KOPT-K1 (cell line): ENCODE data around the gene SAMD1.
"Not testable (repeated sequence)": the region's sequence is repeated elsewhere in the genome, so short reads cannot be mapped to it uniquely, and the experiment has no call there.

Experiments
- H3K27ac ChIP-seq: fragments of 200-600 bp; sonication (generic); 2 replicates; pipeline ENCODE4 v1.5.1; 2016; ENCODE audit warnings: antibody characterized with exemption, mild to moderate bottlenecking, low read depth, low read length; ENCODE audit not compliant: poor library complexity, severe bottlenecking
- H3K36me3 ChIP-seq: fragments of 200-600 bp; sonication (generic); 2 replicates; pipeline ENCODE4 v1.5.1; 2017; ENCODE audit warnings: antibody characterized with exemption, mild to moderate bottlenecking, low read length, moderate library complexity; ENCODE audit not compliant: insufficient read depth
- H3K9me3 ChIP-seq: fragments of 200-600 bp; sonication (generic); 2 replicates; pipeline ENCODE4 v1.5.1; 2017; ENCODE audit warnings: antibody characterized with exemption, low read length, mild to moderate bottlenecking; ENCODE audit not compliant: insufficient read depth, poor library complexity, severe bottlenecking

The SAMD1 gene

DNA sequence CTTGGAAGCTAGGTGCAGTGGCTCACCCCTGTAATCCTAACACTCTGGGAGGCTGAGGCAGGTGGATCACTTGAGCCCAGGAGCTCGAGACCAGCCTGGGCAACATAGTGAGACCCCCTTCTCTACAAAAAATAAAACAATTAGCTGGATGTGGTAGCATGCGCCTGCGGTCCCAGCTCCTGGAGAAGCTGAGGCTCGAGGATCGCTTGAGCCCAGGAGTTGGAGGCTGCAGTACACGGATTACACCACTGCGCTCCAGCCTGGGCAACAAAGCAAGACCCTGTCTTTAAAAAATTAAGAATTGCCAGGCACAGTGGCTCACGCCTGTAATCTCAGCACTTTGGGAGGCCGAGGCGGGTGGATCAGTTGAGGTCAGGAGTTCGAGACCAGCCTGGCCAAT, 39.6 kb downstream of the SAMD1 start:
- H3K9me3 ChIP-seq, H3K27ac ChIP-seq: not testable (repeated sequence)
- peaks cover 53% of the 10 kb centered on the region for H3K36me3 ChIP-seq

DNA sequence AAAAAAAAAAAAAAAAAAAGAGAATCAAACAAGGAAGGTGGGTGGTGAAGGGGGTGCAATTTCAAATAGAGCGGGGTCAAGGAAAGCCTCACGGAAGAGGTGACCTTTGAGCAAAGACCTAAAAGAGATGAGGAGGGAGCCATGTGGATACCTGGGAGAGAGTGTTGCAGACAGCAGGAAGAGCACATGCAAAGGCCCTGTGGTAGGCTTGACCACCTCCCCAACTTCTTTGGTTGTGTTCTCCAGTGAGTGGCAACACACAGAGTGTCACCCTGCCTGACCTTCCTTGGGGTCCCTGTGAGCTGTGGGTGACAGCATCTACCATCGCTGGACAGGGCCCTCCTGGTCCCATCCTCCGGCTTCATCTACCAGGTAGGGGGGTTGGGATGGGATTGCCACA, 40.0 kb downstream of the SAMD1 start:
- Histone ChIP-seq H3K36me3 (peaks cover 54% of the 10 kb centered on the region), H3K9me3 (peaks cover 4% of the 10 kb centered on the region), H3K27ac (no peak overlapping the region)

DNA sequence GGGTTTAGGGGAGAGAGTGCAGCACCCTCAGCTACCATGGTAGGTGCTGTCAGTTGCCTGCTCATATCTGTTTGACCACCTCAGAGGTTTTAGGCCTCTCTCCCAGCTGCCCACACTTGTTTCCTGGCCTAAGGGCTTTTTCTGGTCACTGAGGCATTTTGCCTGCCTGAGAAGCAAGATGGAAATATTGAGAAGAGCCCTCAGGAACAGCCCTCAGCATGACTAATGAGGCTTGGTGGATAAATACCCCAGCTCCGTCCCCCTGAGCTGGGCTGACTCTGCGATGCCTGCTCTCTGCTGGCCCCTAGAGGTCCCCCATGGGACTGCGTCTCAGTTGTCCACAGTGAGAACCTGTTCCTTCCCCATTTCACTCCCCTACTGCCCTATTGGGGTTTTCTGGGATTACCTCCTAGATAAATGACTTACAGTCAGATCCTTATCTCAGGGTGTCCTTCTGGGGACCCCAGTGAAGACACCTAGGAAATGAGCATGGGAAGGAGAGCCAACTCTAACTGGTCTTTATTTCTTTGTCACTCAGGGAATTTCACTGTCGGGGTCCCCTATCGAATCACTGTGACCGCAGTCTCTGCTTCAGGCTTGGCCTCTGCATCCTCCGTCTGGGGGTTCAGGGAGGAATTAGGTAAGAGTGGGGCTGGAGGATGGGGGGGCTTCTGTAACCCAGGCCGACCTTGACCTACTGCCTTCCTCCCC, 42.0 kb downstream of the SAMD1 start:
- H3K36me3 ChIP-seq, result peaks cover 54% of the 10 kb centered on the region

DNA sequence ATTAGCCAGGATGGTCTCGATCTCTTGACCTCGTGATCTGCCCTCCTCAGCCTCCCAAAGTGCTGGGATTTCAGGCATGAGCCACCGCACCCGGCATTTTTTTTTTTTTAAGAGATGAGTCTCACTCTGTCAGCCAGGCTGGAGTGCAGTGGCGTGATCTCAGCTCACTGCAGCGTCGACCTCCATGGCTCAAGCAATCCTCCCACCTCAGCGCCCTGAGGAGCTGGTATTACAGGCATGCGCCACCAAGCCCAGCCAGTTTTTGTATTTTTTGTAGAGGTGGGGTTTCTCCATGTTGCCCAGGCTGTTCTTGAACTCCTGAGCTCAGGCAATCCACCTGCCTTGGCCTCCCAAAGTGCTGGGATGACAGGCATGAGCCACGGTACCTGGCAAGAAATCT, 42.7 kb downstream of the SAMD1 start:
- not testable (repeated sequence) for H3K27ac ChIP-seq, H3K9me3 ChIP-seq
- H3K36me3 ChIP-seq, result peaks cover 60% of the 10 kb centered on the region

More for the DNA sequence above, 42.0 kb downstream of the SAMD1 start:
- no peak overlapping the region for H3K27ac ChIP-seq
- peaks cover 4% of the 10 kb centered on the region for H3K9me3 ChIP-seq

DNA sequence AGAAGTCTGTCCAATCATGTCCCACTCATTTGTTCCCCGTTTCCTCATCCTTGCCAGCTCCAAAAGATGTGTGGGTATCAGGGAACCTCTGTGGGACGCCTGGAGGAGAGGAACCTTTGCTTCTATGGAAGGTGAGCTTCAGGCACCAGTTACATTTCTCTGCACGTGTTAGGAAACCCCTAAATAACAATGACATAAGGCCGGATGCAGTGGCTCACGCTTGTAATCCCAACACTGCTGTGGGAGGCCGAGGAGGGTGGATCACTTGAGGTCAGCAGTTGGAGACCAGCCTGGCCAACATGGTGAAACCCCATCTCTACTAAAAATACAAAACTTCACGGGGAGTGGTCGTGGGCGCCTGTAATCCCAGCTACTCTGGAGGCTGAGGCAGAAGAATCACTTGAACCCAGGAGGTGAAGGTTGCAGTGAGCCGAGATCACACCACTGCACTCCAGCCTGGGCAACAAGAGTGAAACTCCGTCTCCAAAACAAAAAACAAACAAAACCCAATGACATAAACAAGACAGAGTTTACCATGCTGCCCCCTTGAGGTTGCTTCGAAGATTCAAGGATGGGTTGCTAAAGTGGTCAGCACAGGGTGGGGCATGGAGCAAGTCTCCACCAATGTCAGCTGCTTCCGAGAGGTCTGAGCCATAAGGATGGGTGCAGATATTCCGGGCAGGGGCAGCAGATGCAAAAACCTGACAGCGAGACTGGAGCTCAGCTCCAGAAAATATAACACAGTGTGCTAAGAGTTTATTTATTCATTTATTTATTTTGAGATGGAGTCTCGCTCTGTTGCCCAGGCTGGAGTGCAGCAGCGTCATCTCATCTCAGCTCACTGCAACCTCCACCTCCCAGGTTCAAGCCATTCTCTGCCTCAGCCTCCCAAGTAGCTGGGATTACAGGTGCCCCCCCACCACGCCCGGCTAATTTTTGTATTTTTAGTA, 47.6 kb downstream of the SAMD1 start:
- H3K27ac ChIP-seq, H3K9me3 ChIP-seq: not testable (repeated sequence)
- peaks cover 53% of the 10 kb centered on the region for H3K36me3 ChIP-seq

DNA sequence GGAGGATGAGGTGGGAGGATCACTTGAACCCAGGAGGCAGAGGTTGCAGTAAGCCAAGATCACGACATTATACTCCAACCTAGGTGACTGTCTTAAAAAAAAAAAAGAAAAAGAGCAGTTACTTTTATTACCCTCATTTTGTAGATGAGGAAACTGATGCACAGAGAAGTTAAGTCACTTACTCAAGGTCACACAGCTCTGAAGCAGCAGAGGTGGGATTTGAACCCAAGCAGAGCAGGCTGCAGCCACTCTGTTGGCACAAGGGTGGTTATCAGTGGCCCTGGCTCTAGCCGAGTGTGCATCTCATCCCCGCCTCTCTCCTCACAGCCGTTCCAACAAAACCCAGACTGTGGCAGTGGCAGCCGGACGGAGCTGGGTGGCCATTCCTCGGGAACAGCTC, 51.4 kb downstream of the SAMD1 start:
- Histone ChIP-seq H3K36me3 (peaks cover 47% of the 10 kb centered on the region), H3K9me3 (no peaks in the 10 kb centered on the region), H3K27ac (no peak overlapping the region)
